KOPT-K1 (cell line): ENCODE measurements around the gene ADGRL3.
"Not testable (repeated sequence)": the region's sequence is repeated elsewhere in the genome, so short reads cannot be mapped to it uniquely, and the experiment has no call there.

Experiments used
- H3K27ac ChIP-seq: fragments of 200-600 bp; sonication (generic); 2 replicates; pipeline ENCODE4 v1.5.1; 2016; ENCODE audit warnings: antibody characterized with exemption, mild to moderate bottlenecking, low read depth, low read length; ENCODE audit not compliant: poor library complexity, severe bottlenecking
- H3K36me3 ChIP-seq: fragments of 200-600 bp; sonication (generic); 2 replicates; pipeline ENCODE4 v1.5.1; 2017; ENCODE audit warnings: antibody characterized with exemption, mild to moderate bottlenecking, low read length, moderate library complexity; ENCODE audit not compliant: insufficient read depth
- H3K9me3 ChIP-seq: fragments of 200-600 bp; sonication (generic); 2 replicates; pipeline ENCODE4 v1.5.1; 2017; ENCODE audit warnings: antibody characterized with exemption, low read length, mild to moderate bottlenecking; ENCODE audit not compliant: insufficient read depth, poor library complexity, severe bottlenecking

Gene ADGRL3

GRCh38 chr4:61918987-61919386 is 718.9 kb downstream of the ADGRL3 start:
- Histone ChIP-seq H3K9me3 (no peaks in the 10 kb centered on the region), H3K36me3 (no peaks in the 10 kb centered on the region), H3K27ac (no peak overlapping the region)

- Histone ChIP-seq H3K36me3 (no peaks in the 10 kb centered on the region), H3K9me3 (no peaks in the 10 kb centered on the region)
These were observed 719.4 kb downstream of the ADGRL3 start for GRCh38 chr4:61919561-61919960.

GRCh38 chr4:61921920-61922319 is 721.8 kb downstream of the ADGRL3 start:
- H3K36me3 ChIP-seq, result no peaks in the 10 kb centered on the region
- H3K27ac ChIP-seq, result no peak overlapping the region
- H3K9me3 ChIP-seq, result no peaks in the 10 kb centered on the region

More at GRCh38 chr4:61919561-61919960, 719.4 kb downstream of the ADGRL3 start:
- H3K27ac ChIP-seq, result no peak overlapping the region

DNA sequence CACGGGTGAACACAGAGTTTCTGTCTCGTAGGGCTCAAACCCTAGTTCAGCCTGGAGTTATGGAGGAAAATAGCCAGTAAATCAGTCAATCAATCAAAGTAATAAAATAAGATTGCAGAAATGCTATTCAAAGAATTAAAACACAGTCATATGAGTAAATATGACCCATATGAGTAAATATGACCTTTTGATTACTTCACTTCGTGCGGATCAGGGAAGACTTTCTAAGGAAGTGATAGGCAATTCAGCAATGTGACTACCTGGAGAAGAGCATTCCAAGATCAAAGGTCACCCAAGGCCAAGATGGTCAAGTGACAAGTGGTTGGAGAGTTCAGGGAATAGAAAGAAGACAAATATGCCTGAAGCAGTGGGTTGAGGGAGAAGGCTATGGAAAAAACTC is 722.6 kb downstream of the ADGRL3 start:
- Histone ChIP-seq H3K9me3 (no peaks in the 10 kb centered on the region), H3K27ac (no peak overlapping the region), H3K36me3 (no peaks in the 10 kb centered on the region)

GRCh38 chr4:61923179-61923578 is 723.1 kb downstream of the ADGRL3 start:
- Histone ChIP-seq H3K27ac (no peak overlapping the region), H3K9me3 (no peaks in the 10 kb centered on the region), H3K36me3 (no peaks in the 10 kb centered on the region)

DNA sequence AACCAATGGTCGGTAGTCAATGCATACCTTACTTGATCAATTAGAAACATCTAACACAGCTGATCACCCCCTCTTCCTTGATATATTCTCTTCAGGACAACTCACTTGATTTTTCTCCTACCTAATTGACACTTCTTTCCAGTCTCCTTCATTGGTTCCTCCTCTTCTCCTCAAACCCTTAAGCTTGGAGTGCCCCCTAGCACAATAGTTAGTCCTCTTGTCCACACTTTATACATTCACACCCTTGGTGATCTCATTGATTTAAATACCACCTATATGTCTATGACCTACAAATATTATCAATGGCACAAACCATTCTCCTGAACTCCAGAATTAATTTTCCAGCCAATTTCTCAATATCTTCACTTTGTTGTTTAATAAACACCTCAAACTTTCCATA is 724.0 kb downstream of the ADGRL3 start:
- no peaks in the 10 kb centered on the region for H3K9me3 ChIP-seq

GRCh38 chr4:61933527-61933926 is 733.4 kb downstream of the ADGRL3 start:
- Histone ChIP-seq H3K27ac (no peak overlapping the region), H3K36me3 (no peaks in the 10 kb centered on the region)

More for the DNA sequence above, 724.0 kb downstream of the ADGRL3 start:
- Histone ChIP-seq H3K27ac (no peak overlapping the region), H3K36me3 (no peaks in the 10 kb centered on the region)

GRCh38 chr4:61934198-61934597 is 734.1 kb downstream of the ADGRL3 start:
- Histone ChIP-seq H3K36me3 (no peaks in the 10 kb centered on the region), H3K9me3 (no peaks in the 10 kb centered on the region), H3K27ac (no peak overlapping the region)

More at GRCh38 chr4:61933527-61933926, 733.4 kb downstream of the ADGRL3 start:
- H3K9me3 ChIP-seq, result no peaks in the 10 kb centered on the region

DNA sequence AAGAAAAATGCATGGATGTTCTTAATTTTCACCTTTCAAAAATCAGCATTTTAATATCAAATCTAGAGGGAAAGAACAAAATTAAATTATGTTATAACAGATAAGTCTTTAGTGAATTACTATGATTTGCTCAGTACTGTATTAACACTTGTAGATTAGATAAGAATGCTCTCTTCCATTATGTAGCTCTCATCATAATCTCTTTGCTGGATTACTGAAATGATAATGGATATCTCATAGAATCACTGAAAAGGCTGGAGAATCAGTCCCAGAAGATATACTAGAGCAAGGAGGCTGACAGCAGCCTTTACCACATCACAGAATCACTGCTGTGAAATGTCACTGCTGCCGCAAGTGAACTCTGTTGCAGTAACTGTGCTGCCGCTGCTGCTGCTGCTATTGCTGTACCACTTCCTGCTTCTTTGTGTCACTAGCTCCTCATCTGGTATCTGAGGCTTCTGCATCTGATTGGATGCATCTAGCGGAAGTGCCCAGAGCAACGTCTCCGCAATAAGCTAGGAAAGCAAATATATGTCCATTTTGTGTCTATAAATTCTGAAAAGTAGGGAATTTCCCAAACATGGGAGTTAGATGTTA is 738.2 kb downstream of the ADGRL3 start:
- no peaks in the 10 kb centered on the region for H3K36me3 ChIP-seq
- no peaks in the 10 kb centered on the region for H3K9me3 ChIP-seq
- no peak overlapping the region for H3K27ac ChIP-seq

DNA sequence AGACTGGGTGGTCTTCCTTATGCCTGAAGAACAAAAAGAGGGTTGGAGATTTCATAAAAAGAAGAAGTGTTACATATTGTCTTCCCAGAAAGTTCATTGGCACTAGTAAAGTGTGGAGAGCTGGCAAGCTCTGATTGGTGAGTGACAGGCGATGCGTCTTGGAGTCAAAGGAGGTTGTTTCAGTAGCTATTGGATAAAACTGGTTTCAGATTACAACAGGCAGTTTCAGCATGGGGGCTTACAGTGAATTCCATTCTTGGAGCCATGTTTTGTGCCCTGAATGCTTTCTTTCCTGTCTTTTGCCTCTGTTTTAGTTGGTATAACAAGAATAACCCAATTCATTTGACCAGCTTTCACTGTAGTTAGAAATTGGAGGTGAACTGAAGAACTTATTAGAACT is 750.5 kb downstream of the ADGRL3 start:
- Histone ChIP-seq H3K27ac (no peak overlapping the region), H3K9me3 (no peaks in the 10 kb centered on the region), H3K36me3 (no peaks in the 10 kb centered on the region)

- H3K27ac ChIP-seq, result no peak overlapping the region
- no peaks in the 10 kb centered on the region for H3K9me3 ChIP-seq
- no peaks in the 10 kb centered on the region for H3K36me3 ChIP-seq
These were observed 753.3 kb downstream of the ADGRL3 start for GRCh38 chr4:61953386-61953785.

- no peaks in the 10 kb centered on the region for H3K36me3 ChIP-seq
- H3K9me3 ChIP-seq, result no peaks in the 10 kb centered on the region
- H3K27ac ChIP-seq, result no peak overlapping the region
These were observed 758.5 kb downstream of the ADGRL3 start for GRCh38 chr4:61958591-61958990.

- H3K27ac ChIP-seq, result no peak overlapping the region
- H3K9me3 ChIP-seq, result no peaks in the 10 kb centered on the region
- H3K36me3 ChIP-seq, result no peaks in the 10 kb centered on the region
These were observed 759.0 kb downstream of the ADGRL3 start for GRCh38 chr4:61959087-61959486.

DNA sequence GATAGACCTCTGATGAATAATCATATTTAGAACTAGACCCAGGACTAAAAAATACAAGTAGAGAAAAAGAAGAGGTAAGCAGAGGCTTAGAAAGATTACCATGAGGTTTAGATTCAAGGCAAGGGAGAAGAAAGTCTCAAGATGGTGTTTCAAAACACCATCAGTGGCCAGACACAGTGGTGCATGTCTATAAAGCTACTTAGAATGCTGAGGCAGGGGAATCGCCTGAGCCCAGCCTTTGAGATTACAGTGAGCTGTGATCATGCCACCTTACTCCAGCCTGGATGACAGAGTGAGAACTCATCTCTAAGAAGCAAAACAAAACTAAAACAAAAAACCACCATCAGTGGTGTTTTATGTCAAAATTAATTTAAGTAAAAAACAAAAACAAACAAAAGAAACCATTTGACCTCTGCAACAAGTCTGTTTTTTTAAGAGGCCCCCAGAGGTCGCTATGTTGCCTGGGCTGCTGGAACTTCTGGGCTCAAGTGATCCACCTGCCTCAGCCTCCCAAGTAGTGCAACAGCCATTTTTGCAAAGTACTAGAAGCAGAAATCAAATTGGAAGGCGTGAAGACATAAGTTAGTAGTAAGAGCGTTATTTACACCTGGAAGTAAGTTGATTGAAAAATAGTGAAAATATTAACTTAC is 784.3 kb downstream of the ADGRL3 start:
- Histone ChIP-seq H3K27ac (no peak overlapping the region), H3K36me3 (no peaks in the 10 kb centered on the region), H3K9me3 (no peaks in the 10 kb centered on the region)

DNA sequence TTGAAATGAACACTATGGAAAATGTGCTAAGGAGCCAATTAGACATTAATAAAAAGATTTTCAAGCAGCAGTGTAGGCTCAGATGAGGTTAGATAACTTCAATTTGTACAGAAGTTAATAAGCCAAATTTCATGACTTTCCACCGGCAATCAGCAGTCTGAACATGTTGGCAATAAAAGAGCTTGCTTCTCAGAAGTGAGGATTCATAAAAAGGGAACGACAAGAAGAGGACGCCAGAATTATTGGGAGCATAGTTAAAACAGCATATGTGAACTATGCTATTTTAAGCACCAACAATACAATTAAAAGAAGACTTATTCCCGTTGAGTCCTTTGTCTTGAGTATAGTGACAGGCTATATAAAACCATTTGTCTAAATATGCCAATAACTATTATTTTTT is 785.3 kb downstream of the ADGRL3 start:
- H3K36me3 ChIP-seq, result no peaks in the 10 kb centered on the region
- H3K9me3 ChIP-seq, result no peaks in the 10 kb centered on the region
- no peak overlapping the region for H3K27ac ChIP-seq

DNA sequence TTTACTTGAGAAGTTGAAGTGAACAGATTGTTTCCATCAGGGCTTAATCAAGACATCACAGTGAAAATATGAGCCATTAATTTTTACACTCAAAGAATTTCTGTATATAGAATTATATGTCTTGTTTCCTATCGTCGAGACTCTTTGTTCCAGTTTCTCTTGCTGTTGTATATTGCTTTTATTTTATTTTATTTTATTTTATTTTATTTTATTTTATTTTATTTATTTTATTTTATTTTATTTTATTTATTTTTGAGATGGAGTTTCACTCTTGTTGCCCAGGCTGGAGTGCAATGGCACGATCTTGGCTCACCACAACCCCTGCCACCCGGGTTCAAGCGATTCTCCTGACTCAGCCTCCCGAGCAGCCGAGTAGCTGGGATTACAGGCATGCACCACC is 786.8 kb downstream of the ADGRL3 start:
- not testable (repeated sequence) for H3K27ac ChIP-seq, H3K9me3 ChIP-seq, H3K36me3 ChIP-seq
